Testis (tissue), 3 donors: ENCODE data around the gene DMD. TPM values are rescaled to one million over a fixed set of nuclear protein-coding genes. Genes with fewer than 3 reads are reported as not detected.

ENCODE experiments used
- DNase-seq: peaks from one replicate; pipeline ENCODE4 v3.0.0-alpha.2; 2019
- H3K27ac ChIP-seq, 2 donors: fragments of 200-600 bp; sonication (generic); one replicate each; pipeline ENCODE4 v1.5.1; 2019
- H3K27me3 ChIP-seq: fragments of 200-600 bp; sonication (generic); one replicate; pipeline ENCODE4 v1.5.1; 2019
- H3K36me3 ChIP-seq: fragments of 200-600 bp; sonication (generic); one replicate; pipeline ENCODE4 v1.5.1; 2017; ENCODE audit warnings: low read depth; ENCODE audit errors: missing control alignments
- H3K4me1 ChIP-seq: fragments of 200-600 bp; sonication (generic); one replicate; pipeline ENCODE4 v1.5.1; 2019
- H3K4me3 ChIP-seq, 2 donors: fragments of 200-600 bp; sonication (generic); one replicate each; pipeline ENCODE4 v1.5.1; 2017 to 2019
- H3K9me3 ChIP-seq: fragments of 200-600 bp; sonication (generic); one replicate; pipeline ENCODE4 v1.5.1; 2017
- CTCF ChIP-seq, 3 experiments: fragments of 450-650 bp in 2 of 3; fragments of 200-600 bp in 1 of 3; sonication (generic) in 1 of 3; IDR thresholded peaks; one replicate each; pipeline ENCODE4 v1.5.1; 2016 to 2019; ENCODE audit warnings: antibody characterized with exemption in 3 of 3, mild to moderate bottlenecking in 2 of 3, moderate library complexity in 1 of 3
- POLR2A ChIP-seq: fragments of 450-650 bp; IDR thresholded peaks from one replicate; pipeline ENCODE4 v1.6.1; 2017; ENCODE audit warnings: antibody characterized with exemption, mild to moderate bottlenecking, moderate library complexity
- WGBS, 2 donors: methylation state at CpG; one replicate each; pipeline ENCODE4 v1.1.5; 2018; 5-methylcytosine and 5-hydroxymethylcytosine counted together
- intact Hi-C: fragments of 100-400 bp; cut with DNase I; formaldehyde crosslinking; loops from one replicate; pipeline ENCODE4 v1.15.1; 2023; ENCODE audit warnings: low total_unique reads
- polyA plus RNA-seq: library from polyadenylated mRNA; stranded (reverse); fragments of 350-450 nt; fragmentation: Illumina TruSeq; extraction: RNeasy Lipid Tissue Mini Kit (QIAGEN cat#74804); gene quantifications from one replicate; pipeline ENCODE4 v1.2.3, GENCODE V29; 2014; ENCODE audit warnings: low read depth, low replicate concordance; ENCODE audit not compliant: insufficient read depth
- total RNA-seq, 2 donors: library from RNA; depleted of rRNA; stranded (reverse); fragments of >200 nt; gene quantifications; one replicate each; pipeline ENCODE4 v1.2.3, GENCODE V29; 2016

Gene DMD
- total and polyA plus RNA-seq, 3 donors from 2014 or later: 11.3 to 34.1 (median 24.2) TPM

- Histone ChIP-seq H3K4me3 (no peak overlapping the region), H3K36me3 (no peaks in the 10 kb centered on the region), H3K27me3 (no peaks in the 10 kb centered on the region), H3K9me3 (no peaks in the 10 kb centered on the region), H3K4me1 (no peaks in the 10 kb centered on the region), H3K27ac (no peak overlapping the region)
- DNase-seq: no peak
- TF ChIP-seq POLR2A: no peak
- TF ChIP-seq CTCF (IDR thresholded peaks at IDR 0.05): no peak
- intact Hi-C loops: no loop called here
- 55% methylated on average over 2 of the region's 2 CpGs for WGBS, 2 donors
Measured at GRCh38 chrX:31338991-31339350, 1872.4 kb downstream of the DMD start.

GRCh38 chrX:31337332-31337731 lies 1874.0 kb downstream of the DMD start:
- H3K9me3 ChIP-seq: no peaks in the 10 kb centered on the region
- no peak overlapping the region for H3K4me3 ChIP-seq
- WGBS, 2 donors: 46 to 50% methylated on average over 2 of the region's 2 CpGs
- DNase-seq: no peak
- intact Hi-C loops: no loop called here
- no peaks in the 10 kb centered on the region for H3K4me1 ChIP-seq
- TF ChIP-seq POLR2A: no peak
- TF ChIP-seq CTCF (IDR thresholded peaks at IDR 0.05): no peak
- H3K27me3 ChIP-seq: no peaks in the 10 kb centered on the region
- H3K36me3 ChIP-seq: no peaks in the 10 kb centered on the region
- H3K27ac ChIP-seq: peak overlapping the region in 1 of 2 donors; percentile 55

GRCh38 chrX:31336419-31336818 lies 1874.9 kb downstream of the DMD start:
- Histone ChIP-seq H3K27me3 (no peaks in the 10 kb centered on the region), H3K36me3 (no peaks in the 10 kb centered on the region), H3K9me3 (no peaks in the 10 kb centered on the region), H3K4me1 (no peaks in the 10 kb centered on the region), H3K27ac (no peak overlapping the region), H3K4me3 (no peak overlapping the region)
- intact Hi-C loops: no loop called here
- TF ChIP-seq POLR2A (no peak), CTCF (IDR thresholded peaks at IDR 0.05) (no peak)
- 95 to 100% methylated on average over 1 to 2 of the region's 2 CpGs for WGBS, 2 donors
- DNase-seq: no peak

GRCh38 chrX:31334997-31335396 lies 1876.4 kb downstream of the DMD start:
- intact Hi-C loops: no loop called here
- no peaks in the 10 kb centered on the region for H3K9me3 ChIP-seq
- H3K27me3 ChIP-seq: no peaks in the 10 kb centered on the region

More at GRCh38 chrX:31334997-31335396, 1876.4 kb downstream of the DMD start:
- Histone ChIP-seq H3K4me3 (no peak overlapping the region), H3K4me1 (no peaks in the 10 kb centered on the region), H3K27ac (no peak overlapping the region), H3K36me3 (no peaks in the 10 kb centered on the region)
- no peak for DNase-seq
- WGBS, 2 donors: 82 to 100% methylated on average over 1 of the region's 1 CpG
- TF ChIP-seq POLR2A (no peak), CTCF (IDR thresholded peaks at IDR 0.05) (no peak)
